ENCODE data around the gene PPP3CA. TPM values are rescaled to one million over a fixed set of nuclear protein-coding genes. Genes with fewer than 3 reads are reported as not detected.

Gene PPP3CA
- total RNA-seq, 1 experiment from 2014 or later, result 133 TPM

DNA sequence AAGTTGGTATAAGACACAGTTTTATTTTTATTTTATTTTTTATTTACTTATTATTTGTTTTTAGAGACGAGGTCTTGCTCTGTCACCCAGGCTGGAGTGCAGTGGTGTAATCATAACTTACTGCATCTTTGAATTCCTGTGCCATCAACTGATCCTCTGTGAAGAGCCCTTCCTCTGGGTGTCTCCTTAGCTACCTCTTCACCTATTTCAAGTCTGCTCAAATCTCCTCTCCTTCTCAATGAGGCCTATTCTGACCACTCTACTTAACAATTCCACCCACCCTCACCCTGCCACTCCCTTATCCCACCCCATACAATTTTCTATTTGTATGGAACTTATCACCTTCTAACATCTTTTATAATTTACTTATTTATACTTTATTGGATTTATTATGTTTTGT lies 183.4 kb downstream of the PPP3CA start:
- no peaks in the 10 kb centered on the region for H4K20me1 ChIP-seq (ENCODE audit: insufficient read depth)
- intact Hi-C loops (cut with micrococcal nuclease), result loop anchor here (10.0 kb wide), 1 partner anchor 319 kb away; no protein-coding TSS in a partner anchor
- no peaks in the 10 kb centered on the region for H3K9me2 ChIP-seq (ENCODE audit: insufficient read depth)
- ATAC-seq (peak; percentile 75), DNase-seq (ENCODE audit: low read depth, low spot score) (peak; percentile 86)
- H3K36me3 ChIP-seq (ENCODE audit: control insufficient read depth in 1 of 2, insufficient read depth in 2 of 2, low read length in 2 of 2), result 0 out of 4 replicates have a peak, but pooled peaks cover 0 to 8% of the 10 kb centered on the region in 2 experiments
- H3K9ac ChIP-seq (ENCODE audit: low read length), result peak overlapping the region; percentile 46
- POLR2A ChIA-PET, result interaction anchor here (0.6 to 1.0 kb wide), 3 partner anchors 8 to 184 kb away, joined by 3 to 5 read pairs (median 4); partner anchors contain the start of gene PPP3CA
- H3K9me3 ChIP-seq (ENCODE audit: control insufficient read depth in 1 of 2, insufficient read depth in 1 of 2, low read depth in 1 of 2, low read length in 2 of 2), result no peaks in the 10 kb centered on the region
- H3K79me2 ChIP-seq (ENCODE audit: insufficient read depth, low read length), result peaks cover 74% of the 10 kb centered on the region
- H3K4me2 ChIP-seq (ENCODE audit: low read length), result peak overlapping the region; percentile 50; the same call in 1 of the 2 replicates
- CTCF ChIA-PET, result no interaction called here
- H3K4me1 ChIP-seq (ENCODE audit: control insufficient read depth in 1 of 2, insufficient read depth in 2 of 2, low read length in 2 of 2), result peaks cover 91 to 98% of the 10 kb centered on the region in 2 experiments
- H2AFZ ChIP-seq (ENCODE audit: low read depth, low read length, poor library complexity, severe bottlenecking), result no peak overlapping the region
- no TSS peak for BruUV-seq (replicated peaks)
- TF ChIP-seq RAD21 (IDR thresholded peaks at IDR 0.05; ENCODE audit: low read depth), result 0 out of 2 replicates have a peak, but pooled peaks have one; percentile 9
- TF ChIP-seq POLR2A (IDR thresholded peaks at IDR 0.05; ENCODE audit: borderline replicate concordance, extremely low read depth, insufficient read depth, insufficient read length), result no peak
- TF ChIP-seq EGR1 (IDR thresholded peaks at IDR 0.05; ENCODE audit: low read depth), result 0 out of 2 replicates have a peak, but pooled peaks have one; percentile 21
- no peak; the same call in none of the 2 replicates for TF ChIP-seq CEBPB (IDR thresholded peaks at IDR 0.05; ENCODE audit: low read depth)
- no peak for TF ChIP-seq SIN3A (IDR thresholded peaks at IDR 0.05; ENCODE audit: low read depth)
- TF ChIP-seq ZNF274 (IDR thresholded peaks at IDR 0.05; ENCODE audit: low read depth, low read length), result no peak
- TF ChIP-seq SP1 (IDR thresholded peaks at IDR 0.05; ENCODE audit: low read depth), result peak; percentile 69
- peak; percentile 39; the same call in 1 of the 2 replicates for TF ChIP-seq JUND (IDR thresholded peaks at IDR 0.05)
- TF ChIP-seq CBX3 (IDR thresholded peaks at IDR 0.05; ENCODE audit: low read depth), result peak; percentile 37; the same call in 1 of the 2 replicates
- peak; percentile 36; the same call in 1 of the 2 replicates for TF ChIP-seq POLR2AphosphoS5 (IDR thresholded peaks at IDR 0.05; ENCODE audit: low read depth, low read length)
- 0 out of 2 replicates have a peak, but pooled peaks have one; percentile 40 for TF ChIP-seq FOSL1 (IDR thresholded peaks at IDR 0.05; ENCODE audit: low read depth)
- H3K27ac ChIP-seq (ENCODE audit: low read depth, low read length), result peak overlapping the region; percentile 98
- no peak overlapping the region for H3K4me3 ChIP-seq (replicated peaks in 1 of 2; ENCODE audit: low read depth in 1 of 2, low read length in 2 of 2)
- RAD21 ChIA-PET (ENCODE audit: low non-redundant PET in 1 of 2, low total read pairs in 2 of 2, uncharacterized antibody in 2 of 2, unreplicated experiment in 2 of 2), result interaction anchor here in 1 of 2 experiments (0.6 to 0.8 kb wide), 3 partner anchors 155 to 1166 kb away, joined by 3 read pairs; no protein-coding TSS in a partner anchor
- H3K27me3 ChIP-seq (ENCODE audit: insufficient read depth, low read length), result no peaks in the 10 kb centered on the region

DNA sequence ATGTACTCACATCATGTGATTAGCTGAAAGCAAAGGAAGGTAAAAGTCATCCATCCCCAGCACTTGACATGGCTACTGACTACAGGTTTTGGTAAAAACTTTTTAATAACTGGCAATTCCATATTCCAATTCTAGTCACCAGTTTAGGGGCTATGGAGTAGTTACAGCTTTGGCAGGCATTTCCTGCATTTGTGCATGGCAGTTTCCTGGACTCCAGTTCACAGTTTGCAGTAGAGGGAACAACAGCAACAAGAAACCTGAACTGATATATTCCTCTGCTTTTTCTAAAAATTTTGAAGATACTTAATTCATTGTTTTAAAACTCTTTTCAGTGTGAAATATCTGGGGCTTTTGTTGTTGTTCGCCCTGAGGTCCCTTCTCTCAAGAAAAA lies 184.3 kb downstream of the PPP3CA start:
- peak overlapping the region; percentile 98 for H3K27ac ChIP-seq (ENCODE audit: low read depth, low read length)
- ATAC-seq, result no peak
- peak overlapping the region; percentile 38 for H3K9ac ChIP-seq (ENCODE audit: low read length)
- TF ChIP-seq, protein P1, sequence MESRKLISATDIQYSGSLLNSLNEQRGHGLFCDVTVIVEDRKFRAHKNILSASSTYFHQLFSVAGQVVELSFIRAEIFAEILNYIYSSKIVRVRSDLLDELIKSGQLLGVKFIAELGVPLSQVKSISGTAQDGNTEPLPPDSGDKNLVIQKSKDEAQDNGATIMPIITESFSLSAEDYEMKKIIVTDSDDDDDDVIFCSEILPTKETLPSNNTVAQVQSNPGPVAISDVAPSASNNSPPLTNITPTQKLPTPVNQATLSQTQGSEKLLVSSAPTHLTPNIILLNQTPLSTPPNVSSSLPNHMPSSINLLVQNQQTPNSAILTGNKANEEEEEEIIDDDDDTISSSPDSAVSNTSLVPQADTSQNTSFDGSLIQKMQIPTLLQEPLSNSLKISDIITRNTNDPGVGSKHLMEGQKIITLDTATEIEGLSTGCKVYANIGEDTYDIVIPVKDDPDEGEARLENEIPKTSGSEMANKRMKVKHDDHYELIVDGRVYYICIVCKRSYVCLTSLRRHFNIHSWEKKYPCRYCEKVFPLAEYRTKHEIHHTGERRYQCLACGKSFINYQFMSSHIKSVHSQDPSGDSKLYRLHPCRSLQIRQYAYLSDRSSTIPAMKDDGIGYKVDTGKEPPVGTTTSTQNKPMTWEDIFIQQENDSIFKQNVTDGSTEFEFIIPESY (IDR thresholded peaks at IDR 0.05; ENCODE audit: extremely low read depth, insufficient replicate concordance, low read length), result no peak
- TF ChIP-seq, protein P2, sequence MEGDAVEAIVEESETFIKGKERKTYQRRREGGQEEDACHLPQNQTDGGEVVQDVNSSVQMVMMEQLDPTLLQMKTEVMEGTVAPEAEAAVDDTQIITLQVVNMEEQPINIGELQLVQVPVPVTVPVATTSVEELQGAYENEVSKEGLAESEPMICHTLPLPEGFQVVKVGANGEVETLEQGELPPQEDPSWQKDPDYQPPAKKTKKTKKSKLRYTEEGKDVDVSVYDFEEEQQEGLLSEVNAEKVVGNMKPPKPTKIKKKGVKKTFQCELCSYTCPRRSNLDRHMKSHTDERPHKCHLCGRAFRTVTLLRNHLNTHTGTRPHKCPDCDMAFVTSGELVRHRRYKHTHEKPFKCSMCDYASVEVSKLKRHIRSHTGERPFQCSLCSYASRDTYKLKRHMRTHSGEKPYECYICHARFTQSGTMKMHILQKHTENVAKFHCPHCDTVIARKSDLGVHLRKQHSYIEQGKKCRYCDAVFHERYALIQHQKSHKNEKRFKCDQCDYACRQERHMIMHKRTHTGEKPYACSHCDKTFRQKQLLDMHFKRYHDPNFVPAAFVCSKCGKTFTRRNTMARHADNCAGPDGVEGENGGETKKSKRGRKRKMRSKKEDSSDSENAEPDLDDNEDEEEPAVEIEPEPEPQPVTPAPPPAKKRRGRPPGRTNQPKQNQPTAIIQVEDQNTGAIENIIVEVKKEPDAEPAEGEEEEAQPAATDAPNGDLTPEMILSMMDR (IDR thresholded peaks at IDR 0.05 in 2 of 3, conservative IDR thresholded peaks at IDR 0.05 in 1 of 3; ENCODE audit: borderline replicate concordance in 1 of 3, insufficient read depth in 1 of 3, low read depth in 2 of 3, low read length in 2 of 3), result no peak
- TF ChIP-seq SP1 (IDR thresholded peaks at IDR 0.05; ENCODE audit: low read depth) (no peak), ZFX (IDR thresholded peaks at IDR 0.05) (no peak), JUND (IDR thresholded peaks at IDR 0.05) (no peak), CBX3 (IDR thresholded peaks at IDR 0.05; ENCODE audit: low read depth) (no peak), CEBPB (IDR thresholded peaks at IDR 0.05; ENCODE audit: low read depth) (no peak)
- TF ChIP-seq, protein P3, sequence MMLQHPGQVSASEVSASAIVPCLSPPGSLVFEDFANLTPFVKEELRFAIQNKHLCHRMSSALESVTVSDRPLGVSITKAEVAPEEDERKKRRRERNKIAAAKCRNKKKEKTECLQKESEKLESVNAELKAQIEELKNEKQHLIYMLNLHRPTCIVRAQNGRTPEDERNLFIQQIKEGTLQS (IDR thresholded peaks at IDR 0.05), result no peak
- TF ChIP-seq, protein P4, sequence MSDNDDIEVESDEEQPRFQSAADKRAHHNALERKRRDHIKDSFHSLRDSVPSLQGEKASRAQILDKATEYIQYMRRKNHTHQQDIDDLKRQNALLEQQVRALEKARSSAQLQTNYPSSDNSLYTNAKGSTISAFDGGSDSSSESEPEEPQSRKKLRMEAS (IDR thresholded peaks at IDR 0.05), result no peak

More for the DNA sequence above, 184.3 kb downstream of the PPP3CA start:
- peak overlapping the region; percentile 50; the same call in 1 of the 2 replicates for H3K4me2 ChIP-seq (ENCODE audit: low read length)
- no peak overlapping the region for H3K4me3 ChIP-seq (replicated peaks in 1 of 2; ENCODE audit: low read depth in 1 of 2, low read length in 2 of 2)
- H3K9me3 ChIP-seq (ENCODE audit: control insufficient read depth in 1 of 2, insufficient read depth in 1 of 2, low read depth in 1 of 2, low read length in 2 of 2), result no peaks in the 10 kb centered on the region
- RAD21 ChIA-PET (ENCODE audit: low non-redundant PET in 1 of 2, low total read pairs in 2 of 2, uncharacterized antibody in 2 of 2, unreplicated experiment in 2 of 2), result no interaction called here
- H3K4me1 ChIP-seq (ENCODE audit: control insufficient read depth in 1 of 2, insufficient read depth in 2 of 2, low read length in 2 of 2), result peaks cover 91 to 98% of the 10 kb centered on the region in 2 experiments
- H2AFZ ChIP-seq (ENCODE audit: low read depth, low read length, poor library complexity, severe bottlenecking), result no peak overlapping the region
- CTCF ChIA-PET, result no interaction called here
- 0 out of 4 replicates have a peak, but pooled peaks cover 0 to 8% of the 10 kb centered on the region in 2 experiments for H3K36me3 ChIP-seq (ENCODE audit: control insufficient read depth in 1 of 2, insufficient read depth in 2 of 2, low read length in 2 of 2)
- no peaks in the 10 kb centered on the region for H3K27me3 ChIP-seq (ENCODE audit: insufficient read depth, low read length)
- no TSS peak for BruUV-seq (replicated peaks)
- H3K9me2 ChIP-seq (ENCODE audit: insufficient read depth), result no peaks in the 10 kb centered on the region
- H3K79me2 ChIP-seq (ENCODE audit: insufficient read depth, low read length), result peaks cover 75% of the 10 kb centered on the region
- DNase-seq (ENCODE audit: low read depth, low spot score), result no peak
- intact Hi-C loops (cut with micrococcal nuclease), result loop anchor here (10.0 kb wide), 1 partner anchor 318 kb away; no protein-coding TSS in a partner anchor
- H4K20me1 ChIP-seq (ENCODE audit: insufficient read depth), result no peaks in the 10 kb centered on the region
- POLR2A ChIA-PET, result interaction anchor here (0.9 kb wide), 1 partner anchor 7 kb away, joined by 5 read pairs; no protein-coding TSS in a partner anchor

Measured in HCT116 (cell line).